ENCODE measurements around the gene RSRC1.
A peak's percentile ranks its signal among the peaks of the same experiment; 100 is the strongest.
"Not testable (repeated sequence)": the region's sequence is repeated elsewhere in the genome, so short reads cannot be mapped to it uniquely, and the experiment has no call there.

The RSRC1 gene

GRCh38 chr3:158110658-158111018, 749 bp downstream of the RSRC1 start:
- peak overlapping the region; percentile 76 to 99 (median 95) for H3K4me3 ChIP-seq (ENCODE audit: control insufficient read depth in 1 of 7, extremely low read depth in 1 of 7, insufficient read depth in 4 of 7, low read depth in 2 of 7, low read length in 6 of 7)
- H3K27me3 ChIP-seq (replicated peaks in 2 of 5; ENCODE audit: control insufficient read depth in 4 of 5, insufficient read depth in 5 of 5, low read length in 4 of 5), result peaks cover 15 to 39% (median 28%) of the 10 kb centered on the region in 5 experiments
- ChIA-PET POLR2A (no interaction called here), CTCF (interaction anchor here (0.7 to 5.3 kb wide), 4 partner anchors 12 to 505 kb away, joined by 3 to 30 read pairs (median 4); no protein-coding TSS in a partner anchor)
- WGBS (ENCODE audit: insufficient coverage), result 20% methylated on average over 2 of the region's 4 CpGs
- peaks cover 6 to 42% (median 28%) of the 10 kb centered on the region in 4 experiments for H3K4me1 ChIP-seq (ENCODE audit: control extremely low read depth in 1 of 4, control insufficient read depth in 4 of 4, insufficient read depth in 4 of 4, low read length in 3 of 4)
- peak overlapping the region; percentile 79 to 90 for H3K27ac ChIP-seq (ENCODE audit: insufficient read depth in 1 of 2, low read depth in 1 of 2, low read length in 2 of 2, poor library complexity in 1 of 2, severe bottlenecking in 2 of 2)
- peaks cover 0 to 4% (median 0%) of the 10 kb centered on the region in 5 experiments for H3K9me3 ChIP-seq (ENCODE audit: control extremely low read depth in 1 of 5, control insufficient read depth in 4 of 5, insufficient read depth in 2 of 5, low read depth in 1 of 5, low read length in 4 of 5)
- DNase-seq, result peak in 1 of 3 donors; percentile 37
- H3K36me3 ChIP-seq (ENCODE audit: control insufficient read depth in 4 of 4, insufficient read depth in 4 of 4, low read length in 3 of 4), result no peaks in the 10 kb centered on the region

GRCh38 chr3:158111861-158112260, 2.0 kb downstream of the RSRC1 start:
- DNase-seq, result no peak
- ChIA-PET POLR2A (interaction anchor here (0.6 kb wide), 1 partner anchor 699 kb away, joined by 4 read pairs; no protein-coding TSS in a partner anchor), CTCF (interaction anchor here (5.3 kb wide), 1 partner anchor 13 kb away, joined by 30 read pairs; no protein-coding TSS in a partner anchor)
- Histone ChIP-seq H3K36me3 (ENCODE audit: control insufficient read depth in 4 of 4, insufficient read depth in 4 of 4, low read length in 3 of 4) (no peaks in the 10 kb centered on the region), H3K27me3 (replicated peaks in 2 of 5; ENCODE audit: control insufficient read depth in 4 of 5, insufficient read depth in 5 of 5, low read length in 4 of 5) (peaks cover 9 to 27% (median 21%) of the 10 kb centered on the region in 5 experiments), H3K9me3 (ENCODE audit: control extremely low read depth in 1 of 5, control insufficient read depth in 4 of 5, insufficient read depth in 2 of 5, low read depth in 1 of 5, low read length in 4 of 5) (peaks cover 0 to 4% (median 0%) of the 10 kb centered on the region in 5 experiments), H3K4me3 (ENCODE audit: control insufficient read depth in 1 of 7, extremely low read depth in 1 of 7, insufficient read depth in 4 of 7, low read depth in 2 of 7, low read length in 6 of 7) (peak overlapping the region in 1 of 7 experiments; percentile 36), H3K27ac (ENCODE audit: insufficient read depth in 1 of 2, low read depth in 1 of 2, low read length in 2 of 2, poor library complexity in 1 of 2, severe bottlenecking in 2 of 2) (no peak overlapping the region), H3K4me1 (ENCODE audit: control extremely low read depth in 1 of 4, control insufficient read depth in 4 of 4, insufficient read depth in 4 of 4, low read length in 3 of 4) (peaks cover 6 to 30% (median 17%) of the 10 kb centered on the region in 4 experiments)
- no CpG with 5 or more reads among the region's 2 CpGs for WGBS (ENCODE audit: insufficient coverage)

- H3K9me3 ChIP-seq (ENCODE audit: control extremely low read depth in 1 of 5, control insufficient read depth in 4 of 5, insufficient read depth in 2 of 5, low read depth in 1 of 5, low read length in 4 of 5); H3K27me3 ChIP-seq (replicated peaks in 2 of 5; ENCODE audit: control insufficient read depth in 4 of 5, insufficient read depth in 5 of 5, low read length in 4 of 5); H3K4me3 ChIP-seq (ENCODE audit: control insufficient read depth in 1 of 7, extremely low read depth in 1 of 7, insufficient read depth in 4 of 7, low read depth in 2 of 7, low read length in 6 of 7); CTCF ChIA-PET; H3K36me3 ChIP-seq (ENCODE audit: control insufficient read depth in 4 of 4, insufficient read depth in 4 of 4, low read length in 3 of 4); DNase-seq; H3K27ac ChIP-seq (ENCODE audit: insufficient read depth in 1 of 2, low read depth in 1 of 2, low read length in 2 of 2, poor library complexity in 1 of 2, severe bottlenecking in 2 of 2); POLR2A ChIA-PET: not testable (repeated sequence)
- peaks cover 6 to 25% (median 14%) of the 10 kb centered on the region in 4 experiments for H3K4me1 ChIP-seq (ENCODE audit: control extremely low read depth in 1 of 4, control insufficient read depth in 4 of 4, insufficient read depth in 4 of 4, low read length in 3 of 4)
- 100% methylated on average over 1 of the region's 2 CpGs for WGBS (ENCODE audit: insufficient coverage)
Observed at GRCh38 chr3:158113595-158113994, 3.7 kb downstream of the RSRC1 start.

GRCh38 chr3:158120330-158120729, 10.4 kb downstream of the RSRC1 start:
- H3K4me1 ChIP-seq (ENCODE audit: control extremely low read depth in 1 of 4, control insufficient read depth in 4 of 4, insufficient read depth in 4 of 4, low read length in 3 of 4), result no peaks in the 10 kb centered on the region
- H3K27me3 ChIP-seq (replicated peaks in 2 of 5; ENCODE audit: control insufficient read depth in 4 of 5, insufficient read depth in 5 of 5, low read length in 4 of 5), result no peaks in the 10 kb centered on the region
- no peak overlapping the region for H3K27ac ChIP-seq (ENCODE audit: insufficient read depth in 1 of 2, low read depth in 1 of 2, low read length in 2 of 2, poor library complexity in 1 of 2, severe bottlenecking in 2 of 2)
- H3K9me3 ChIP-seq (ENCODE audit: control extremely low read depth in 1 of 5, control insufficient read depth in 4 of 5, insufficient read depth in 2 of 5, low read depth in 1 of 5, low read length in 4 of 5), result peaks cover 0 to 14% (median 7%) of the 10 kb centered on the region in 5 experiments
- ChIA-PET CTCF (no interaction called here), POLR2A (no interaction called here)
- DNase-seq, result no peak
- H3K4me3 ChIP-seq (ENCODE audit: control insufficient read depth in 1 of 7, extremely low read depth in 1 of 7, insufficient read depth in 4 of 7, low read depth in 2 of 7, low read length in 6 of 7), result no peak overlapping the region
- H3K36me3 ChIP-seq (ENCODE audit: control insufficient read depth in 4 of 4, insufficient read depth in 4 of 4, low read length in 3 of 4), result peaks cover 9 to 27% (median 18%) of the 10 kb centered on the region in 4 experiments

GRCh38 chr3:158121295-158121694, 11.4 kb downstream of the RSRC1 start:
- peaks cover 16 to 37% (median 24%) of the 10 kb centered on the region in 4 experiments for H3K36me3 ChIP-seq (ENCODE audit: control insufficient read depth in 4 of 4, insufficient read depth in 4 of 4, low read length in 3 of 4)
- ChIA-PET CTCF (no interaction called here), POLR2A (no interaction called here)
- no peak for DNase-seq
- H3K27ac ChIP-seq (ENCODE audit: insufficient read depth in 1 of 2, low read depth in 1 of 2, low read length in 2 of 2, poor library complexity in 1 of 2, severe bottlenecking in 2 of 2), result no peak overlapping the region
- H3K27me3 ChIP-seq (replicated peaks in 2 of 5; ENCODE audit: control insufficient read depth in 4 of 5, insufficient read depth in 5 of 5, low read length in 4 of 5), result no peaks in the 10 kb centered on the region
- H3K4me1 ChIP-seq (ENCODE audit: control extremely low read depth in 1 of 4, control insufficient read depth in 4 of 4, insufficient read depth in 4 of 4, low read length in 3 of 4), result no peaks in the 10 kb centered on the region
- H3K4me3 ChIP-seq (ENCODE audit: control insufficient read depth in 1 of 7, extremely low read depth in 1 of 7, insufficient read depth in 4 of 7, low read depth in 2 of 7, low read length in 6 of 7), result no peak overlapping the region
- H3K9me3 ChIP-seq (ENCODE audit: control extremely low read depth in 1 of 5, control insufficient read depth in 4 of 5, insufficient read depth in 2 of 5, low read depth in 1 of 5, low read length in 4 of 5), result peaks cover 0 to 17% (median 7%) of the 10 kb centered on the region in 5 experiments

GRCh38 chr3:158122721-158123120, 12.8 kb downstream of the RSRC1 start:
- WGBS (ENCODE audit: insufficient coverage), result 78% methylated on average over 5 of the region's 5 CpGs
- POLR2A ChIA-PET; H3K27ac ChIP-seq (ENCODE audit: insufficient read depth in 1 of 2, low read depth in 1 of 2, low read length in 2 of 2, poor library complexity in 1 of 2, severe bottlenecking in 2 of 2); H3K27me3 ChIP-seq (replicated peaks in 2 of 5; ENCODE audit: control insufficient read depth in 4 of 5, insufficient read depth in 5 of 5, low read length in 4 of 5); H3K4me3 ChIP-seq (ENCODE audit: control insufficient read depth in 1 of 7, extremely low read depth in 1 of 7, insufficient read depth in 4 of 7, low read depth in 2 of 7, low read length in 6 of 7); H3K4me1 ChIP-seq (ENCODE audit: control extremely low read depth in 1 of 4, control insufficient read depth in 4 of 4, insufficient read depth in 4 of 4, low read length in 3 of 4); DNase-seq: not testable (repeated sequence)
- peaks cover 0 to 28% (median 7%) of the 10 kb centered on the region in 5 experiments for H3K9me3 ChIP-seq (ENCODE audit: control extremely low read depth in 1 of 5, control insufficient read depth in 4 of 5, insufficient read depth in 2 of 5, low read depth in 1 of 5, low read length in 4 of 5)
- H3K36me3 ChIP-seq (ENCODE audit: control insufficient read depth in 4 of 4, insufficient read depth in 4 of 4, low read length in 3 of 4), result peaks cover 18 to 51% (median 28%) of the 10 kb centered on the region in 4 experiments
- CTCF ChIA-PET, result interaction anchor here (0.6 kb wide), 1 partner anchor 35 kb away, joined by 3 read pairs; no protein-coding TSS in a partner anchor

- WGBS (ENCODE audit: insufficient coverage), result 100% methylated on average over 1 of the region's 3 CpGs
- Histone ChIP-seq H3K27ac (ENCODE audit: insufficient read depth in 1 of 2, low read depth in 1 of 2, low read length in 2 of 2, poor library complexity in 1 of 2, severe bottlenecking in 2 of 2) (no peak overlapping the region), H3K27me3 (replicated peaks in 2 of 5; ENCODE audit: control insufficient read depth in 4 of 5, insufficient read depth in 5 of 5, low read length in 4 of 5) (no peaks in the 10 kb centered on the region), H3K9me3 (ENCODE audit: control extremely low read depth in 1 of 5, control insufficient read depth in 4 of 5, insufficient read depth in 2 of 5, low read depth in 1 of 5, low read length in 4 of 5) (peaks cover 0 to 37% (median 7%) of the 10 kb centered on the region in 5 experiments), H3K4me1 (ENCODE audit: control extremely low read depth in 1 of 4, control insufficient read depth in 4 of 4, insufficient read depth in 4 of 4, low read length in 3 of 4) (no peaks in the 10 kb centered on the region), H3K4me3 (ENCODE audit: control insufficient read depth in 1 of 7, extremely low read depth in 1 of 7, insufficient read depth in 4 of 7, low read depth in 2 of 7, low read length in 6 of 7) (no peak overlapping the region), H3K36me3 (ENCODE audit: control insufficient read depth in 4 of 4, insufficient read depth in 4 of 4, low read length in 3 of 4) (peaks cover 34 to 79% (median 40%) of the 10 kb centered on the region in 4 experiments)
- no peak for DNase-seq
- ChIA-PET POLR2A (no interaction called here), CTCF (no interaction called here)
Observed at GRCh38 chr3:158127250-158128219, 17.6 kb downstream of the RSRC1 start.
